HEK293T (cell line): ENCODE results near the gene PPIL6.
"Not testable (repeated sequence)": the region's sequence is repeated elsewhere in the genome, so short reads cannot be mapped to it uniquely, and the experiment has no call there.

ENCODE experiments used
- CTCF ChIA-PET: fragments of 350-600 bp; formaldehyde crosslinking; extraction: SDS; loops from one replicate; lab custom pipeline; 2021; ENCODE audit warnings: antibody characterized with exemption, inconsistent platforms; lab: Yijun Ruan, JAX
- POLR2A ChIA-PET: fragments of 350-600 bp; formaldehyde crosslinking; extraction: SDS; loops from one replicate; lab custom pipeline; 2020; ENCODE audit warnings: antibody characterized with exemption, inconsistent platforms; lab: Yijun Ruan, JAX
- DNase-seq: peaks from one replicate; pipeline ENCODE4 v3.0.0; 2012; ENCODE audit warnings: mixed read lengths; ENCODE audit errors: extremely low spot score
- ARNT ChIP-seq: fragments of 450-650 bp; IDR thresholded peaks from 2 replicates; pipeline ENCODE4 v1.6.1; 2017; ENCODE audit warnings: mild to moderate bottlenecking
- BHLHE40 ChIP-seq: fragments of 450-650 bp; IDR thresholded peaks from 2 replicates; pipeline ENCODE4 v1.6.1; 2016; ENCODE audit warnings: mild to moderate bottlenecking, moderate library complexity, borderline replicate concordance
- CTBP1 ChIP-seq: fragments of 450-650 bp; IDR thresholded peaks from 2 replicates; pipeline ENCODE4 v1.6.1; 2016; ENCODE audit warnings: borderline replicate concordance
- ELF4 ChIP-seq: fragments of 450-650 bp; IDR thresholded peaks from 2 replicates; pipeline ENCODE4 v1.6.1; 2017; ENCODE audit warnings: antibody characterized with exemption
- FOXA1 ChIP-seq: fragments of 450-650 bp; IDR thresholded peaks from 2 replicates; pipeline ENCODE4 v1.6.1; 2016; ENCODE audit warnings: mild to moderate bottlenecking
- FOXK2 ChIP-seq: fragments of 450-650 bp; IDR thresholded peaks from 2 replicates; pipeline ENCODE4 v1.6.1; 2016; ENCODE audit warnings: mild to moderate bottlenecking
- FOXM1 ChIP-seq: fragments of 450-650 bp; IDR thresholded peaks from 2 replicates; pipeline ENCODE4 v1.6.1; 2017; ENCODE audit warnings: mild to moderate bottlenecking, borderline replicate concordance
- HDGF ChIP-seq: fragments of 450-650 bp; IDR thresholded peaks from 2 replicates; pipeline ENCODE4 v1.6.1; 2017; ENCODE audit warnings: antibody characterized with exemption, borderline replicate concordance
- L3MBTL2 ChIP-seq: fragments of 450-650 bp; conservative IDR thresholded peaks from 2 replicates; pipeline ENCODE4 v1.6.1; 2016; ENCODE audit warnings: mild to moderate bottlenecking
- LEF1 ChIP-seq: fragments of 450-650 bp; IDR thresholded peaks from 2 replicates; pipeline ENCODE4 v1.6.1; 2017; ENCODE audit warnings: mild to moderate bottlenecking, borderline replicate concordance
- NFRKB ChIP-seq: fragments of 450-650 bp; IDR thresholded peaks from 2 replicates; pipeline ENCODE4 v1.6.1; 2016; ENCODE audit warnings: mild to moderate bottlenecking, moderate library complexity
- SP1 ChIP-seq: fragments of 450-650 bp; IDR thresholded peaks from 2 replicates; pipeline ENCODE4 v1.6.1; 2017
- SUZ12 ChIP-seq: fragments of 450-650 bp; IDR thresholded peaks from 2 replicates; pipeline ENCODE4 v1.6.1; 2016; ENCODE audit warnings: mild to moderate bottlenecking
- TARDBP ChIP-seq: fragments of 450-650 bp; IDR thresholded peaks from 2 replicates; pipeline ENCODE4 v1.6.1; 2016
- ZNF384 ChIP-seq: fragments of 450-650 bp; IDR thresholded peaks from 2 replicates; pipeline ENCODE4 v1.6.1; 2016
- TF ChIP-seq, protein P1 (sequence below): fragments of 450-650 bp; IDR thresholded peaks from 2 replicates; pipeline ENCODE4 v1.6.1; 2016

The PPIL6 gene

DNA sequence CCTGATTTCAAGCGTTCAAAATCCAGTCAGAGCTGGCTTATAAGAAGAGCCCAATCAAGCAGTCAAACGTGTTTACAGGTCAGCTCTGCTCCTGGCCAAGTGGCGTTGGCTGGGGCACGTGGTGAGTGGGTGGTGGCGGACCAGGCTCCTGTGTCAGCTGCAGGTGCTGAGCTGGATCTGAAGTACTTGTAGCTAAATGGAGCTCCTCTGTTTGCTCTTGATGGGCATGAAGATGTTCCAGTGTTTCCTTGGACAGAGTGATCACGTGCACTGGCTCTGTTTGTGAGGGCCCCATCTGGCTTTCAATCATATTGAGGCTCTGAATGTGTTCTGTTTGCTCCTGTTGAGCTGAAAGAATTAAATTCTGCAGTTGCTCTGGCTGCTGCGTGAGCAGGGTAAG is 25.3 kb upstream of the PPIL6 start:
- TF ChIP-seq ARNT (no peak), ZNF384 (no peak), HDGF (no peak), SUZ12 (no peak), BHLHE40 (no peak), ELF4 (no peak), CTBP1 (no peak), NFRKB (no peak), FOXA1 (no peak), LEF1 (no peak), TARDBP (no peak), FOXK2 (no peak), L3MBTL2 (no peak), FOXM1 (no peak), SP1 (no peak)
- TF ChIP-seq, protein P1, sequence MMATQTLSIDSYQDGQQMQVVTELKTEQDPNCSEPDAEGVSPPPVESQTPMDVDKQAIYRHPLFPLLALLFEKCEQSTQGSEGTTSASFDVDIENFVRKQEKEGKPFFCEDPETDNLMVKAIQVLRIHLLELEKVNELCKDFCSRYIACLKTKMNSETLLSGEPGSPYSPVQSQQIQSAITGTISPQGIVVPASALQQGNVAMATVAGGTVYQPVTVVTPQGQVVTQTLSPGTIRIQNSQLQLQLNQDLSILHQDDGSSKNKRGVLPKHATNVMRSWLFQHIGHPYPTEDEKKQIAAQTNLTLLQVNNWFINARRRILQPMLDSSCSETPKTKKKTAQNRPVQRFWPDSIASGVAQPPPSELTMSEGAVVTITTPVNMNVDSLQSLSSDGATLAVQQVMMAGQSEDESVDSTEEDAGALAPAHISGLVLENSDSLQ = no peak
- no peak for DNase-seq
- POLR2A ChIA-PET = interaction anchor here (1.1 to 1.5 kb wide), 2 partner anchors 9 to 14 kb away, joined by 3 to 6 read pairs; partner anchors contain the start of gene MICAL1
- CTCF ChIA-PET = interaction anchor here (0.6 kb wide), 1 partner anchor 1576 kb away, joined by 7 read pairs; no protein-coding TSS in a partner anchor

DNA sequence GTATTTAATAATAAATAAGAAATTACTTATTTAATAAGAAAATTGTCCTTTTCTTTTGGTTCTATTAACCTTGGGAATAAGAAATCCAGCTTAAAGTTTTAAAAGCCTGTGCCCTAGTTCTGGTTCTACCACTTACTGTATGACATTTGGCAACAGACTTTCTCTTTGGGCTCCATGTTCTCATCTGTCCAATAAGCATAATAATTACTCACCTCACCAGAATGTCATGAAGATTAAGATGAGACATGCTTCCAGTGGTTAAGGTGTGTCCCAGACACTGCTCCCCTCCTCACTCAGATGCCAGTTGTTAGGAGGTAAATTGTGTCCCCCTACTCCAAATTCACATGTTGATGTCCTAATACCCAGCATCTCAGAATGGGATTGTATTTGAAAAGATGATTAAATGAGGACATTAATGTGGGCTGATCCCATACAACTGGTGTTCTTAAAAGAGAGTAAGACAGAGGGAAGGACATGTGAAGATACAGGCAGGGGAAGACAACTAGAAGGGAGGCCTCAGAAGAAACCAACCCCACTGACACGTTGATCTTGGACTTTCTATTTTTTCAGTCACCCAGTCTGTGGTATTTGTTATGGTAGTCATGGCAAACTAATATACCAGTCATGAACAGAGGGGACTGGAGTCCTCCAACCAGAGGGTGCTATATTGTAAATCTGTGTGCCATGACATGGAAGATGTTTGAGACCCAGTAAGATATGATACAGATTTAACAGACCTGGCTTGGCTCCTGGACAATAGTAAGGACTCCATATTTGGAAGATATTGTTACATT is 21.5 kb upstream of the PPIL6 start:
- no peak for DNase-seq
- CTCF ChIA-PET = no interaction called here
- TF ChIP-seq FOXA1 (no peak), BHLHE40 (no peak), FOXM1 (no peak), LEF1 (no peak), SP1 (no peak), ARNT (no peak), L3MBTL2 (no peak), SUZ12 (no peak), ZNF384 (no peak), NFRKB (no peak), FOXK2 (no peak), HDGF (no peak), CTBP1 (no peak), ELF4 (no peak), TARDBP (no peak)
- TF ChIP-seq, protein P1 = no peak
- POLR2A ChIA-PET = no interaction called here

DNA sequence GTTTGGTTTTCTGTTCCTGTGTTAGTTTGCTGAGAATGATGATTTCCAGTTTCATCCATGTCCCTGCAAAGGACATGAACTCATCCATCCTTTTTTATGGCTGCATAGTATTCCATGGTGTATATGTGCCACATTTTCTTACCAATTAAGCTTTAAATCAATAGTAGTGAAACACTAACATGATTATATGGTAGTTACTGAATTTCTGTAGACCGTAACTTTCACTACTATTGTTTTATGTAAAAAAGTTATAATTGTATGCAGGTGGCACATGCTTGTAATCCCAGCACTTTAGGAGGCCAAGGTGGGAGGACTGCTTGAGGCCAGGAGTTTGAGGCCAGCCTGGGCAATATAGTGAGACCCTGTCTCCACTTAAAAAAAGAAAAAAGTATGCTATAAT is 20.8 kb upstream of the PPIL6 start:
- CTCF ChIA-PET = not testable (repeated sequence)
- POLR2A ChIA-PET = interaction anchor here (1.3 kb wide), 1 partner anchor 18 kb away, joined by 4 read pairs; no protein-coding TSS in a partner anchor

DNA sequence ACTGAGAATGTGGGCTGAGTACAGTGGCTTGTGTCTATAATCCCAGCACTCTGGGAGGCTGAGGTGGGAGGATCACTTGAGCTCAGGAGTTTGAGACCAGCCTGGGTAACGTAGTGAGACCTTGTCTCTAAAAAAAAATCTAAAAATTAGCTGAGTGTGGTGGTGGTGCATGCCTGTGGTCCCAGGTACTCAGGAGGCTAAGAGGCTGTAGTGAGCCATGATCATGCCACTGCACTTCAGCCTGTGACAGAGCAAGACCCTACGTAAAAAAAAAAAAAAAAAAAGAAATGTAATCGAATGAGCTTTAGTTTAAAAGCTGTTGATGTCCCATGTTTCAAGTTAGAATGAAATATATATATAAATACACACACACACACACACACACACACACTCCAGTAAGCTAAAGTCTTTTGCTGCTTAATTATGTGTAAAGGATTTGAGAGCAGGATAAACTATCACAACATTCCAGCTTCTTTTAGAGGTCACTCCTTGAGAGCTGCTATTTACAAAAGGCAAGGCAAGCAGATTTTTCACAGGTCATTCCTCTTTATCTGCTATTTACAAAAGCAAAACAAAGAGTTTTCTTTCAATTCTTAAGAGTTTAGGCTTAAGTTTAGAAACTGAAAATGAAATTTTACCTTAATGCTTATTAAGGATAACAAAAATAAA is 19.9 kb upstream of the PPIL6 start:
- no peak for TF ChIP-seq SP1
- TF ChIP-seq HDGF = no peak
- TF ChIP-seq L3MBTL2 = no peak
- no peak for TF ChIP-seq ARNT
- no peak for TF ChIP-seq FOXA1
- TF ChIP-seq, protein P1 = no peak
- no peak for TF ChIP-seq ELF4
- no peak for TF ChIP-seq BHLHE40
- no peak for TF ChIP-seq NFRKB
- TF ChIP-seq CTBP1 = no peak
- no peak for TF ChIP-seq TARDBP
- TF ChIP-seq ZNF384 = no peak
- no peak for TF ChIP-seq LEF1
- TF ChIP-seq SUZ12 = no peak
- no peak for TF ChIP-seq FOXK2
- TF ChIP-seq FOXM1 = no peak
- DNase-seq = no peak
- ChIA-PET CTCF (interaction anchor here (0.6 to 1.0 kb wide), 3 partner anchors 18 to 273 kb away, joined by 4 to 6 read pairs (median 4); no protein-coding TSS in a partner anchor), POLR2A (interaction anchor here (1.3 kb wide), 1 partner anchor 17 kb away, joined by 4 read pairs; no protein-coding TSS in a partner anchor)

More for the DNA sequence above, 20.8 kb upstream of the PPIL6 start:
- not testable (repeated sequence) for DNase-seq

DNA sequence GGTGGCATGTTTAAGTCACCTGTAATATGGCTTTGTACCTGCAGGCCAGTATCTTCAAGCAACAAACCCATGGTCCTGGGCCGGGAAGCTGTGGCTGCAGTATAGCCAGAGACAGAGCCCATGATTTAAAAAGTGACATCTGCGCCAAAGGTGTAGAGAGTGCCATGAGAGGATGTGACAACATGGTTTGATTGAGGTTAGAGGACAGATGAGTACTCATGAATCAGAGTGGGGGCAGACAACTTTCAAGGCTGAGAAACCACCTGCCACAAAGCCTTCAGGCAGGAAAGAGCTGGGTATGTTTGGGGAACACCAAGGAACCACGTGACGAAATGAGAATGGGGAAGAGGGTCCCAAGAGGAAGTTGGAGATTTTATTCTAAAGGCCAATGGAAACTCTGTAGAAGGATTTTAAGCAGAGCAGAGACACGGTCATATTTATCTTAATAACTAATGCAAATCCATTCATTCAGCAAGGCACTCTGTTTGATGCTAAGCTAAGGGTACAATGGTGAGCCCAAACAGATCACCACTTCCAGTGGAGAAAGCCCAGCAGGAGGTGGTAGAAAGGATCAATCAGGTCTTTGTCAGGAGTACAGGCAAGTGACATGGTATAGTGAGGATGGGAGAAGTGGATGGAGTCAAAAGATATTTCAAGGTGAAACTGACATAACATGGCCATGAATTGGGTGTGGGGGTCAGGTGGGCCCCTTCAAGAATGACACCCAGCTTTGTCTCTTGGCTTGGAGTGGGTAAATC is 18.5 kb upstream of the PPIL6 start:
- TF ChIP-seq FOXK2 = no peak
- TF ChIP-seq SP1 = no peak
- TF ChIP-seq ARNT = no peak
- no peak for TF ChIP-seq BHLHE40
- TF ChIP-seq FOXM1 = no peak
- no peak for TF ChIP-seq L3MBTL2
- TF ChIP-seq SUZ12 = no peak
- TF ChIP-seq FOXA1 = no peak
- TF ChIP-seq TARDBP = no peak
- TF ChIP-seq NFRKB = no peak
- TF ChIP-seq, protein P1 = no peak
- no peak for TF ChIP-seq ZNF384
- no peak for TF ChIP-seq LEF1
- TF ChIP-seq ELF4 = no peak
- TF ChIP-seq HDGF = no peak
- POLR2A ChIA-PET = interaction anchor here (1.1 kb wide), 1 partner anchor 21 kb away, joined by 3 read pairs; no protein-coding TSS in a partner anchor
- CTCF ChIA-PET = no interaction called here
- no peak for DNase-seq
